Mesenteric fat pad (tissue), 1 donor: ENCODE data around the gene IL13. TPM values are rescaled to one million over a fixed set of nuclear protein-coding genes. Genes with fewer than 3 reads are reported as not detected.
"Not testable (repeated sequence)": the region's sequence is repeated elsewhere in the genome, so short reads cannot be mapped to it uniquely, and the experiment has no call there.

ENCODE experiments used
- DNase-seq: peaks from one replicate; pipeline ENCODE4 v3.0.0-alpha.2; 2020; ENCODE audit warnings: low spot score
- long read RNA-seq: library from polyadenylated mRNA; unstranded; transcript quantifications from one replicate; pipeline ENCODE4 v2.0.0, GENCODE V29; 2020
- total RNA-seq: library from RNA; stranded (reverse); fragmentation: NEBNext Ultra II Directional; extraction: Animal tissue kit (Norgen Biotek cat#: 25700); gene quantifications from one replicate; pipeline ENCODE4 v1.2.1, GENCODE V29; 2021
- donor health status: DM: yes; HTN: yes; CAD: no.

IL13 gene
- total RNA-seq = not detected
- long read RNA-seq = 0 reads

DNA sequence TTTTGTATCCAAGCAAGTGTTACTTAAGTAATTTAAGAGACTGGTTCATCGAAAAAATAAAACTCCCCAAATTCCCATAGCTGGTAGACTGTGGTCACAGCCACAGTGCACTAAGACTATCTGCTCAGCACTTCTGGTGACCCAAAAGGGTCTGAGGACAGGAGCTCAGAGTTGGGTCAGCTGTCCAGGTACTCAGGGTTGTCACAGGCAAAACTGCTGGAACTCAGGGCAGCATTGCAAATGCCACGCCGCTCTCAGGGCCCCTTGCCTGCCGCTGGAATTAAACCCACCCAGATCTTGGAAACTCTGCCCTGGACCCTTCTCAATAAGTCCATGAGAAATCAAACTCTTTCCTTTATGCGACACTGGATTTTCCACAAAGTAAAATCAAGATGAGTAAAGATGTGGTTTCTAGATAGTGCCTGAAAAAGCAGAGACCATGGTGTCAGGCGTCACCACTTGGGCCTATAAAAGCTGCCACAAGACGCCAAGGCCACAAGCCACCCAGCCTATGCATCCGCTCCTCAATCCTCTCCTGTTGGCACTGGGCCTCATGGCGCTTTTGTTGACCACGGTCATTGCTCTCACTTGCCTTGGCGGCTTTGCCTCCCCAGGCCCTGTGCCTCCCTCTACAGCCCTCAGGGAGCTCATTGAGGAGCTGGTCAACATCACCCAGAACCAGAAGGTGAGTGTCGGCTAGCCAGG is at the start of gene IL13:
TSS of gene IL13 (plus strand) at position 498 of the 705 bp plus-strand sequence. CDS start at position 512, 14 bp downstream.
- no peak for DNase-seq

DNA sequence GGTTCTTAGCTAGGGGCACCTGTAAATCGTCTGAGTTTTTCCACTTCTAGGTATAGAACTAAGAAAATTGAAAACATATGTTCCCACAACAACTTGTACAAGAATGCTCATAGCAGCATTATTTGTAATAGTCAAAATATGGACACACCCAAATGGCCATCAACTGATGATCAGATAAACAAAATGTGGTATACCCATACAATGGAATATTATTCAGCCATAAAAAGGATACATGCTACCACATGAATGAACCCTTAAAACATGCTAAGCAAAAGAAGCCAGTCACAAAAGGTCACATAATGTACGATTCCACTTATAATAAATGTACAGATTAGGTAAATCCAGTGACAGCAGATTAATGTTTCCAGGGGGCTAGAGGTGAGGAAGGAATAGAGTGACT is 46.0 kb upstream of the IL13 start:
- no peak for DNase-seq

DNA sequence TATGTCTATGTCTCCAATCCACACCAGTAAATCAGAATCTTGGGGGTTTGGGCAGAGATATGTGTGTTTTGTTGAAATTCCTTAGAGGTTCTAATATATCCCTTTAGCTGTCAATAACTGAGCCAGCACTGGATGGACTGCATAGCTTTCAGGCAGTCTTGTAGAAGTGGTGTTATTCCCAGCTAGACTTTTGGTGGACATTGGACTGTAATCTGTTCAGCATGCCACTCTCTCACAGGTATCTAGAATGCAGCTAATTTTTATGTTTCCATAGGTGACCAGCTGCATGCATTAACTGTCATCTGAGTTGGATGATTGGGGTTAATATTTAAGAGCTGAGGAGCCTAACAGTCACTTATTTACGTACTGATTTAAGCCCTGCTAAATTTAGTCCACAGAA is 45.1 kb upstream of the IL13 start:
- DNase-seq = no peak

DNA sequence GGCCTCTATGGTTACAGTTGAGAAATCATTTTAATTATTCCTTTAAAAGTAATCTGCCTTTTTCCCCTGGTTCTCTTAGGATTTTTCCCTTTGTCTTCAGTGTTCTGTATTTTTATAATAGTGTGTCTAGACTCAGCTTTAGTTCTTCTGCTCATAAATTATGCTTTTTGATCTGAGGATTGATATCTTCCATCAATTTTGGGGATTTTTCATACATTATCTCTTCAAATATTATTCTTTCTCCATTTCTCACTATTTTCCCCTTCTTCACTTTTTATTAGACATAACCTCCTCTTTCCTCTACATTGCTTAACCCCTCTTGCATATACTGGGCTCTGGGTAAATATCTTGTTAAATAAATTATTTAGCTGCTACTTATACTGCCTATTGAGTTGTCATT is 36.3 kb upstream of the IL13 start:
- DNase-seq = no peak

DNA sequence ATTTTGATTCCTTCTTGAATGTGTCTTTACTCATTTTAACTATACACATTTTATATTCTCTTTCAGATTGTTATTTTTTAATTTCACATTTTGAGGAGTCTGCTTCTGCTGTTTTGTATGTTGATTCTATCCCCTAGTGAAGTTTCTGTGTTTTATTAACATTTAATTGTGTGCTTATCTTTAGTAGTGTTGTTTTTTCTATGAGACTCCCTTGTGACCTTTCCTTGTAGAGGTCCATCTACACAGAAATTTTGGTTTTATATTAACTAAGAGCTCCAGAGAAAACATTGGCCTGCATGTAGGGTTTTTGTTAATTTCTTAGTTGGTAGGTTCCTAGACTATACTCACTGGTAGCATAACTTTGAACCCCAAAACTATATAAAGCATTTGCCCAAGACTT is 35.4 kb upstream of the IL13 start:
- DNase-seq = no peak

DNA sequence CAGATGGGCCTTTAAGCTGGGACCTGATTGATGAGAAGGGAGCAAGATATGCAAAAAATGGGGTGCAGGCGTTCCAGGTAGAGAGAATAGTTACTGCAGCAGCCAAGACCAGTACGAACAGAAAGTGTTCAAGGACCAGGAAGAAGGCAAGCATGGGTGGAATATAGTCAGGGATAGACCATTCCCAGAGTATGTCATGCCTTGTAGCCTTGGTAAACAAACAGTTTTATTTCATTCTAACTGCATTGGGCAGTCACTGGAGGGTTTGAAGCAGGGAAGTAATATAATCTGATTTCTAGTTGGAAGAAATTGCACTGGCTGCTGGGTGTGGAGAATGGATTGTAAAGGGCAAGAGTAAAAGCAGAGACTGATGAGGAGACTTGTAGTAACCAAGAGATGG is 30.5 kb upstream of the IL13 start:
- no peak for DNase-seq

DNA sequence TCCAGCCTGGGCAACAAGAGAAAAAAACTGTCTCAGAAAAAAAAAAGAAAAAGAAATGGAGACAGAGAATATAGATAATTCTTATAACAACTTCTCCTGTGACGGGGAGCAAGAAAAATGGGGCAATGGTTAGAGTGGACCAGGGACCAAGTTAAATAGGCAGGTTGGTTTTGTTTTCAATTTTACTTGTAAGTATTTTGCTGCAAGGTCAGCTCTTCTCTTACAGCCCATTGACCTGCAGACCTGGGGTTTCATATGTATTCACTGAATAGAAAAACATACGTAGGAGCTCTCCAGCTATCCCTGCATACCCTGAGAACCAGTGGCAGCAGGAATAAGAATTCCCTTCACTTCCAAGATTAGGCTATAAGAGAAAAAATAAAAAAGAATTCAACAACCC is 29.2 kb upstream of the IL13 start:
- DNase-seq = no peak

DNA sequence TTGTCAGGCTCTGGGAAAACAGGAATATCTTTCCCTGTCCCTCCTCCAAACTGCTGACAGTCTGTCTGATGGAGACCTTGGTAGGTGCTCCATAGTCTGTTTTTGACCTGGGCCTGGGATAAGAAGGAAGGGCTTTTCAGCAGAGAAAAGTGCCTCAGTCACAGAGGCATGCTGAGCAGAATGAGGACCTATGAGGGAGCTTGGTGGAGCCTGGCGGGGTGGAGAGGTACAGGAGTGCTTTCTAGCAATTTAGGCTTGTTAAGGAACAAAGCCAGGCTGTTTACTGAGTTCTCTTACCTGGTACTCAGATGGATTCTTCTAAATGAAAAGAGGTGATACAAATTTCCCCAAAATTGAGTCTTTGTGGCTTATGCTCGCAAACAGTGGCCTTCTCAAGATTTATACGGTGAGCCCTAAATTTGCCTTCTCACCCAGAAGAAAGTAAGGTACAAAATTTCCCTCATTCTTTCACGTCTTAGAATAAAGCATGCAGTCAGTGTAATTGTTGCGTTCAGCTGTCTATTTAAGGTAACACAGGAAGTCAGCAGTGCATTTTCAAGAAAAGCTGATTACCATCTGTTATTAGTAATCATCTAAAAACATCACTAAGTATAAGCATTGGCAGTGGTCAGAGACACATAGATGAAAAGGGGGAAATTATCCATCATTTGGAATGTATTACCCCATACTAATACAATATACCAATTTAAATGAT is 28.6 kb upstream of the IL13 start:
- no peak for DNase-seq

DNA sequence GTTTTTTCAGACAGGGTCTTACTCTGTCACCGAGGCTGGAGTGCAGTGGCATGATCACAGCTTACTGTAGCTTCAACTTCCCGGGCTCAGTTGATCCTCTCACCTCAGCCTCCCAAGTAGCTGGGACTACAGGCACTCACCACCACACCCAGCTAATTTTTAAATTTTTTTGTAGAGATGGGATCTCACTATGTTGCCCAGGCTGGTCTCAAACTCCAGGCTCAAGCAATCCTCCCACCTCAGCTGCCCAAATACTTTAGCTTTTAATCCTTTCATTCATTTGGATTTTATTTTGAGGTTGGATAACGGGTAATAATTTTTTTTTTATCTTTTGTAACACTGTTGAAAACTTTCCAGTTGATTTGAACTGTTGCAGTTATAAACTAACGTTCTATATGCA is 24.4 kb upstream of the IL13 start:
- DNase-seq = not testable (repeated sequence)

DNA sequence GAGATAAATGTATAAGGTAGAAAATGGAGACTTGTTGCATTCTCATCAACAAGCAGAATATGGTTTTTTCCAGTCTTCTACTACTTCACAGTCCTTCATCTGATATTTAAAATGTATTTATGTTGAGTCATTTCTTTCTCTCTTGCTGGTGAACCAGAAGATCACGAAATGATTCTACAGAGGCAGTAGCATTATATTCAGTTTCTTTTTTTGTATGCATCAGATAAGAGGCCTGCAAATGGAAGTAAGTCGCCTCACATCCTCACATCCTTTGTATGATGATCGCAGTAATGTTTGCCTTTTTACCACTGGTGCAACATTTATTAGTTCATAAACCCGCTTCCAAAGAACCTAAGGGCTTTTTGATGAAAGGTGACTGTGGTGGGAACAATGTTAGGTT is 22.1 kb upstream of the IL13 start:
- DNase-seq = no peak

DNA sequence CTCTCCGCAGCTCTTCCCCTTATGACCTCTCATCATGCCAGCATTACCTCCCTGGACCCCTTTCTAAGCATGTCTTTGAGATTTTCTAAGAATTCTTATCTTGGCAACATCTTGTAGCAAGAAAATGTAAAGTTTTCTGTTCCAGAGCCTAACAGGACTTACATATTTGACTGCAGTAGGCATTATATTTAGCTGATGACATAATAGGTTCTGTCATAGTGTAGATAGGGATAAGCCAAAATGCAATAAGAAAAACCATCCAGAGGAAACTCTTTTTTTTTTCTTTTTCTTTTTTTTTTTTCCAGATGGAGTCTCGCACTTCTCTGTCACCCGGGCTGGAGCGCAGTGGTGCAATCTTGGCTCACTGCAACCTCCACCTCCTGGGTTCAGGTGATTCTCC is 20.7 kb upstream of the IL13 start:
- DNase-seq = no peak

DNA sequence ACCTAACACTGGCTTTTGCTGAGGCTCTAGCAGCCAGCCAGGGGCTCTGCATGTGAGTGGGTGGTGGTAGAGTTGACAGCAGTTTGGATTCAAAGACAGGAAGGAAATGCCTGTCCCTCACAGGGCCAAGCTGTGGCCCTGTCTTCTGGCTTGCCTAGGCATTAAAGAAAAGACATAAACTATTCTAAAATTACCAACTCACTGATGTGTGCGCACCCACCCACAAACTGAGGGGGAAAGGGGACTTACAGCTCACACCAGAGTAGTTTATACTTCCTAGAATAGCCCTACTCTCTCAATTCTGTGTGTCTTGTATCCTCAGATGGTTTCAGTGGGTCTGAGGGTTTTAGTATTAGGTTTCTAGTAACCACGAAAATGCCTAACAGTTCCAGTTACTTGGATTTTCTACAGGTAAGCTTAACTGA is 18.3 kb upstream of the IL13 start:
- DNase-seq = no peak

DNA sequence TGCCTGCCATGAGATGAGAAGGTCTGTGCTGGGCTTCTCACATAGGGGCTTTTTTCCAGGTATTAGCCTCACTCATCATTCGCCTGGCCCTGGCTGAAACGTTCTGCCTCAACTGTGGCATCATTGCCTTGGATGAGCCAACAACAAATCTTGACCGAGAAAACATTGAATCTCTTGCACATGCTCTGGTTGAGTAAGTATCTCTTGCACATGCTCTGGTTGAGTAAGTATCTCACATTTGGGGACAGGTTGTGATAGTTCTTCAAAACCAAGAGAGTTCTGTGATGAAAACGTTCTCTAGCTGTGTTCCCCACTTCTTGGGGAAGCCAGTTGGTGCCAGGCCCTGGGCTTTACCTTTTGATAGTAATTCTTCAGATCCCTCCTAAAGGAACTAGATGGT is 17.4 kb upstream of the IL13 start:
- no peak for DNase-seq

DNA sequence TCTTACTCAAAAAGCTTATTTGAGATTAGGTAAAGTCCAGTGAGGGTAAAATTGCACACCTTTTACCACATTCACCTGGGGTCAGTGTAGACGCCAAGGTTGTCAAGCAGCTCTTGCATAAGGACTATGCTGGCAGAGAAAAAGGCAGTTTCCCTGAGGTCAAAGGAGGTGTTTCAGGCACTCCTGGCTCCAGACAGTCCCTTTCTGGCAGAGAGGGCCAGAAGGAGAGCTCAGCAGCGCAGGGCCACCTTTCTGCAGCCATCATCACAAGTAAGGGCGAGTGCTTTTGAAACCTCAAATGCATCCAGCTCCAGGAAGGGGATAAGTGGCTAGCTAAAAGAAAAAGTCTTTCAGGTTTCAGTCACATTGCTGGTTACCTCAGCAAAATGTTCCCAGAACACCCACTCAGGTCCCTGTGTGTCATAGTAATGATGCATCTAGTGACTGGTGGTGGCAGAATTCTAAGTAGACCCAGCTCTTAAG is 16.7 kb upstream of the IL13 start:
- DNase-seq = no peak

DNA sequence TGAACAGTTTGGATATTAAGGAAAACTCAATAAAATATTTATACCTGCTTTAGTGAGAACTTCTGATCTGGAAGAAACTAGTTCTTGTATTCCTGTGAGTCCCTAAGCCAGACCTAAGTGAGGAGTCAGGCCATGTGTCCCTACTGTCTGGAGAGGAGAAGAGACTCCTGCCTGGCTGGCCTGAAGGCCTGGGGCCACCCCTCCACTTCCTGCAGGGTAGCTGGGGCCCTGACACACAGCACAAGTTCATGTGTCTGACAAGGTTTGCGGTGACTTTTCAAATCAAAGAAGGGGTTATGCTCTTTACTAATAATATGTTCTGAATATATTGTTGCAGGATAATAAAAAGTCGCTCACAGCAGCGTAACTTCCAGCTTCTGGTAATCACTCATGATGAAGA is 16.1 kb upstream of the IL13 start:
- no peak for DNase-seq

DNA sequence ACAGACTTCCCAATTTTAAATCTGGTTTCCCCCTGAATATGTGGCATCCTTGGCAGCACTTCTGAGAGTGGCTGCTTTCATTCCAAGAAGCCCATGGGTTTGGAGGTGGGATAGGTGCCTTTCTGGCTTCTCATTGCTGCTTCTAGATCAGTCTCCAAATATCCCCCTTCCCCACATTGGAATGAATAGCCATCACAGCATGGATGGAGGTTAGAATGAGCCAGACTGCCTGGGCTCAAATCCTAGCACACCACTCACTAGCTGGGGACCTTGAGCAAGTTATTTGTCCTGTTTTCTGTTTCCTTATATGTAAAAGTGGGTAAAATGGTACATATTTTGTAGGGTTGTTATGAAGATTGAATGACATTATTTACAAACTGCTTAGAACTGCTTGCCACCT is 13.8 kb upstream of the IL13 start:
- DNase-seq = no peak

DNA sequence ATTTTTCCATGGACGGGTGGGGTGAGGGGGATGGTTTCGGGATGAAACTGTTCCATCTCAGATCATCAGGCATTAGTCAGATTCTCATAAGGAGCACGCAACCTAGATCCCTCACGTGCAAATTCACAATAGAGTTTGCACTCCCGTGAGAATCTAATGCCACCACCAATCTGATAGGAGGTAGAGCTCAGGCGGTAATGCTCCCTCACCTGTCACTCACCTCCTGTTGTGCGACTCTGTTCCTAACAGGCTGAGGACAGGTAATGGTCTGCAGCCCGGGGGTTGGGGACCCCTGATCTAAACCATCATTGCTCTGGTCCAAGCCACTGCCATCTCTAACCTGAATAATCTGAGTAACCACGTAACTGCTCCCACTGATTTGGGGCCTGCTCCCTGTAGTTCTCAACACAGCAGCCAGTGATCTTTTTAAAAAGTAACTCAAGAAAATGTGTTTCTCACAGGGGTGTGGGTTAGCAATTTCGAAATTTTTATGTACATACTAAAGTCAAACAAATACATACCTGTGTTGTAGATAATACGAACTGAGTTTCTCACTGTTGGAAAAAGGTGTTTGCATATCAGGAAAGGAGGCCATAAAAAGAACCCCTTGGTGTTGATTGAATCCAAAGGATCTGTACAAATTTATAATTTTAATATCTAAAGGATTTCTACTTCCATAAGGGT is 11.2 kb upstream of the IL13 start:
- DNase-seq = no peak

DNA sequence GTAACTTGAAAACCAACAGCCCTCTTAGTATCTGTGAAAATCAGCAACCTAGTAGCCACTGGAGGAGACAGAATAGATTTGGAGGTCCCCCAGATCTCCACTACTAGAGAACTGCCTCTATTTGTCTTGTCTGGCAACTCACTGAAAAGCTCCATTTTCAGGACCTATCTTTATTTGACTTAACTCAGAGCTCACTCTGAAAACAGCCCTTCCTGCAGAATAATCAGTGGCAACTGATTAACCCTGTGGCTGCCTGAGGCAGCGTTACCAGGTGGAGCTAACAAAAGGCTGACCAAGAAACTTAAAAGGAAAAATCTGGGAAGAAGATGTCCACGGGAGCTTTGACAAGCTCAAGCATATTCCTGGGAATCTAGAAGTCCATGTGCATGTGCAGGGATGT is 10.5 kb upstream of the IL13 start:
- DNase-seq = no peak

DNA sequence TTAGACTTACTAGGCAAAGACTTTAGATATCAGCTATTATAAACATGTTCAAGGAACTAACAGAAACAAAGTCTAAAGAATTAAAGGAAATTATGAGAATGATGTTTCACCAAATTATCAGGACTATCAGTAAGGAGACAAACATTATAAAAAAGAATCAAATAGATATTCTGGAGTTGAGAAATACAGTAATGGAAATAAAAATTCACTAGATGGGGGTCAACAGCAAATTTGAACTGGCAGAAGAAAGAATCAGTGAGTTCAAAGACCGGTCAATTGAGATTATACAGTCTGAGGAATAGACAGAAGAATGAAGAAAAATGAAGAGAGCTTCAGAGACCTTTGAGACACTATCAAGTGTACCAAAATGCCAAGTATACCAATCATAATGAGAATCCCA is 9.6 kb upstream of the IL13 start:
- no peak for DNase-seq

DNA sequence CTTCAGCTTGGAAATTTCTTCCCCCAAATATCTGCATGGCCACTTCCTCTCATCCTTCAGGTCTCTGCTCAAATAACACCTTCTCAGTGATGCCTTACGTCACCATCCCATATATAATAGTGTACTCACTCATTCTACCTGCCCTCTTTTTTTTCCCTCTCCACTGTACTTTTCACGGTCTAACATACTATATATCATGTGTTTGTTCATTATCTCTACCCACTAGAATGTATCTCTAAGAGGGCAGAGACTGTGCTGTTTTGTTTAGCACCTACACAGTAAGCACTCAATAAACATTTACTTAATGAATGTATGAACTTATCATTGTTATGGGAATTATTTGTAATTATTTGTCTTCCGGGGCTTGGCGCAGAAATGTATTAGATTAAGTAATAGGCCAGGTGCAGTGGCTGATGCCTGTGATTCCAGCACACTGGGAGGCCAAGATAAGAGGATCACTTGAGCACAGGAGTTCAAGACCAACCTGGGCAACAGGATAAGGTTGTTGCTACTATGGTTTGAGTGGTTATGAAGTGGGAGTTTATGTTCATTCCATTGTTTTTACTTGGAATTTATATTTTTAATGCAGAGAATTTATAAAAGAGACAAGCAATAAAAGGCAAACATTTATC is 6.0 kb upstream of the IL13 start:
- no peak for DNase-seq

DNA sequence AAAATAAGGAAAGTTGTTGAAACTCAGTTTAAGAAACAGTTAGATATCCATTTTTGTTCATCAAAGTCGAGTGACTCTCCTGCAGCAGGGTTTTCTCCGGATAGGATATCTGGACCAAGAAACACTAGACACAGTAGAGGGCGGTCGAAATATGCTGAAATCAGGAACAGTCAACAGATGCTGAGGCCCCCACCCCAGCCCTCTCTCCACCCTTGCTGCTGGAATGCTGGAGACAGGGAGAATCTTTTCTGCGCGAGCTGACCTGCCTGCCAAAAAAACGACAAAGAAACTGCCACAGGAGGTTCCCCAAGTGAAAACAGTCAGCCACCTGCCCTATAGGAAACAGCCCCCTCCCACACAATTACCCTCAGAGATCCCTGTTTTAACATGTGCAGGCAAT is 4.3 kb upstream of the IL13 start:
- DNase-seq = no peak
